ENCODE data around the gene CD86. TPM values are rescaled to one million over a fixed set of nuclear protein-coding genes. Genes with fewer than 3 reads are reported as not detected.

The CD86 gene
- total and polyA plus RNA-seq, 4 donors, result 1.7 to 4.0 (median 2.6) TPM

DNA sequence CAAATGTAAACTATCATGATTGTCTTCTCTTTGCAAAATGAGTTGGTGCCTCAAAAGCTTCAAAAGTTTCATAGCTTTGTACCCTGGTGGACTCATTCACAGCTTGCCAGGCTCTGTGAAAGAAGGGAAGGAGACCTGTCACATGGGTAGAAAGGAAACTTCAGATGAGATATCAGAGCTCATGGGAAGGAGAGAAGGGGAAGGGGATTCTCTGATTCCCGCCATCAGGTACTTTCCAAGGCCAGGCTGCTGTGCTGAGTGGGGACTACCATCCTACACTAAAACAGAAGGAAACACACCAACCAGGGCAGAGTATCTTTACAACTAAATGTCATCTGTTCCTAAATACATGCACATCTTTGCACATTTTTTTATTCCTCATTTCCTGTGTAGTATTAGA, 42.3 kb upstream of the CD86 start:
- no peak overlapping the region for H3K27ac ChIP-seq (ENCODE audit: low read depth in 1 of 2, low read length in 2 of 2)
- no peaks in the 10 kb centered on the region for H3K9me3 ChIP-seq (ENCODE audit: control insufficient read depth in 4 of 4, low read length in 3 of 4)
- H3K27me3 ChIP-seq (ENCODE audit: control insufficient read depth in 4 of 4, insufficient read depth in 4 of 4, low read length in 3 of 4), result no peaks in the 10 kb centered on the region
- no peaks in the 10 kb centered on the region for H3K4me1 ChIP-seq (ENCODE audit: control insufficient read depth in 4 of 4, insufficient read depth in 4 of 4, low read length in 3 of 4)
- no peak for DNase-seq (ENCODE audit: low spot score)
- no peaks in the 10 kb centered on the region for H3K36me3 ChIP-seq (ENCODE audit: control insufficient read depth in 4 of 4, insufficient read depth in 3 of 4, low read depth in 1 of 4, low read length in 3 of 4)
- 81% methylated on average over 1 of the region's 1 CpG for WGBS
- H3K9ac ChIP-seq (ENCODE audit: low read depth in 1 of 2, low read length in 2 of 2), result no peak overlapping the region
- no peak overlapping the region for H3K4me3 ChIP-seq (ENCODE audit: low read depth in 1 of 3, low read length in 3 of 3)
- TF ChIP-seq RAD21 (IDR thresholded peaks at IDR 0.05), result no peak
- no peak for TF ChIP-seq SP1 (IDR thresholded peaks at IDR 0.05)
- no peak for TF ChIP-seq JUND (IDR thresholded peaks at IDR 0.05)
- no peak for TF ChIP-seq FOXA1 (IDR thresholded peaks at IDR 0.05)
- no peak for TF ChIP-seq HNF4G (IDR thresholded peaks at IDR 0.05)
- TF ChIP-seq RXRA (IDR thresholded peaks at IDR 0.05), result no peak
- TF ChIP-seq FOXA2 (IDR thresholded peaks at IDR 0.05), result no peak
- no peak for TF ChIP-seq TAF1 (conservative IDR thresholded peaks at IDR 0.05)
- TF ChIP-seq, protein P1, sequence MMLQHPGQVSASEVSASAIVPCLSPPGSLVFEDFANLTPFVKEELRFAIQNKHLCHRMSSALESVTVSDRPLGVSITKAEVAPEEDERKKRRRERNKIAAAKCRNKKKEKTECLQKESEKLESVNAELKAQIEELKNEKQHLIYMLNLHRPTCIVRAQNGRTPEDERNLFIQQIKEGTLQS (IDR thresholded peaks at IDR 0.05), result no peak
- no peak for TF ChIP-seq GABPA (IDR thresholded peaks at IDR 0.05 in 1 of 2, conservative IDR thresholded peaks at IDR 0.05 in 1 of 2)
- TF ChIP-seq, protein P2, sequence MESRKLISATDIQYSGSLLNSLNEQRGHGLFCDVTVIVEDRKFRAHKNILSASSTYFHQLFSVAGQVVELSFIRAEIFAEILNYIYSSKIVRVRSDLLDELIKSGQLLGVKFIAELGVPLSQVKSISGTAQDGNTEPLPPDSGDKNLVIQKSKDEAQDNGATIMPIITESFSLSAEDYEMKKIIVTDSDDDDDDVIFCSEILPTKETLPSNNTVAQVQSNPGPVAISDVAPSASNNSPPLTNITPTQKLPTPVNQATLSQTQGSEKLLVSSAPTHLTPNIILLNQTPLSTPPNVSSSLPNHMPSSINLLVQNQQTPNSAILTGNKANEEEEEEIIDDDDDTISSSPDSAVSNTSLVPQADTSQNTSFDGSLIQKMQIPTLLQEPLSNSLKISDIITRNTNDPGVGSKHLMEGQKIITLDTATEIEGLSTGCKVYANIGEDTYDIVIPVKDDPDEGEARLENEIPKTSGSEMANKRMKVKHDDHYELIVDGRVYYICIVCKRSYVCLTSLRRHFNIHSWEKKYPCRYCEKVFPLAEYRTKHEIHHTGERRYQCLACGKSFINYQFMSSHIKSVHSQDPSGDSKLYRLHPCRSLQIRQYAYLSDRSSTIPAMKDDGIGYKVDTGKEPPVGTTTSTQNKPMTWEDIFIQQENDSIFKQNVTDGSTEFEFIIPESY (IDR thresholded peaks at IDR 0.05), result no peak
- no peak for TF ChIP-seq YY1 (IDR thresholded peaks at IDR 0.05)
- TF ChIP-seq, protein P3, sequence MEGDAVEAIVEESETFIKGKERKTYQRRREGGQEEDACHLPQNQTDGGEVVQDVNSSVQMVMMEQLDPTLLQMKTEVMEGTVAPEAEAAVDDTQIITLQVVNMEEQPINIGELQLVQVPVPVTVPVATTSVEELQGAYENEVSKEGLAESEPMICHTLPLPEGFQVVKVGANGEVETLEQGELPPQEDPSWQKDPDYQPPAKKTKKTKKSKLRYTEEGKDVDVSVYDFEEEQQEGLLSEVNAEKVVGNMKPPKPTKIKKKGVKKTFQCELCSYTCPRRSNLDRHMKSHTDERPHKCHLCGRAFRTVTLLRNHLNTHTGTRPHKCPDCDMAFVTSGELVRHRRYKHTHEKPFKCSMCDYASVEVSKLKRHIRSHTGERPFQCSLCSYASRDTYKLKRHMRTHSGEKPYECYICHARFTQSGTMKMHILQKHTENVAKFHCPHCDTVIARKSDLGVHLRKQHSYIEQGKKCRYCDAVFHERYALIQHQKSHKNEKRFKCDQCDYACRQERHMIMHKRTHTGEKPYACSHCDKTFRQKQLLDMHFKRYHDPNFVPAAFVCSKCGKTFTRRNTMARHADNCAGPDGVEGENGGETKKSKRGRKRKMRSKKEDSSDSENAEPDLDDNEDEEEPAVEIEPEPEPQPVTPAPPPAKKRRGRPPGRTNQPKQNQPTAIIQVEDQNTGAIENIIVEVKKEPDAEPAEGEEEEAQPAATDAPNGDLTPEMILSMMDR (IDR thresholded peaks at IDR 0.05; ENCODE audit: low read depth, low read length, missing input control), result no peak

DNA sequence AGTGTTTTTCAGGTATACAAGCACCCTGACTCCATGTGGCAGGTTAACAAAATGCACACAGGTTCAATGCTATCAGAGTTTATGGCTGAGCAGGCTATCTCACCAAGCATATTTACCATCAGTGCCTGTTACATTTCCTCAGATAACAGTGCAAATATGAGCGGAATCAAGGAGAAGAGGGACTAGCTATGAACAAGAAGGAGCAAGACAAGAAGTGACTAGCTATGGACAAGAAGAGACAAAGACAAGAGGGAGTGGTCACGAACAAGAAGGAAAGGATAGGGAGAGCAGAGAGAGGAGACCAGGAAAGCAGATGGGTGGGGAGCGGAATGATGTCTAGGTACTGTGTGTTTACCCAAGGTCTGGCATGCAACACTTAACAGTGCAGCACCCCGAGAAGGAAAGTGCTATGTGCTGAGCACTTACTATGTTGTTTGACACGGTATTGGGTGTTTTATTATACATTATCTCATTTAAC, 41.7 kb upstream of the CD86 start:
- Histone ChIP-seq H3K4me1 (ENCODE audit: control insufficient read depth in 4 of 4, insufficient read depth in 4 of 4, low read length in 3 of 4) (no peaks in the 10 kb centered on the region), H3K27me3 (ENCODE audit: control insufficient read depth in 4 of 4, insufficient read depth in 4 of 4, low read length in 3 of 4) (no peaks in the 10 kb centered on the region), H3K4me3 (ENCODE audit: low read depth in 1 of 3, low read length in 3 of 3) (no peak overlapping the region), H3K9me3 (ENCODE audit: control insufficient read depth in 4 of 4, low read length in 3 of 4) (no peaks in the 10 kb centered on the region), H3K27ac (ENCODE audit: low read depth in 1 of 2, low read length in 2 of 2) (no peak overlapping the region), H3K36me3 (ENCODE audit: control insufficient read depth in 4 of 4, insufficient read depth in 3 of 4, low read depth in 1 of 4, low read length in 3 of 4) (no peaks in the 10 kb centered on the region), H3K9ac (ENCODE audit: low read depth in 1 of 2, low read length in 2 of 2) (no peak overlapping the region)
- WGBS, result 60% methylated on average over 5 of the region's 5 CpGs
- no peak for DNase-seq (ENCODE audit: low spot score)
- TF ChIP-seq, protein P3 (IDR thresholded peaks at IDR 0.05; ENCODE audit: low read depth, low read length, missing input control), result no peak
- TF ChIP-seq, protein P4, sequence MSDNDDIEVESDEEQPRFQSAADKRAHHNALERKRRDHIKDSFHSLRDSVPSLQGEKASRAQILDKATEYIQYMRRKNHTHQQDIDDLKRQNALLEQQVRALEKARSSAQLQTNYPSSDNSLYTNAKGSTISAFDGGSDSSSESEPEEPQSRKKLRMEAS (IDR thresholded peaks at IDR 0.05), result no peak
- TF ChIP-seq NR2F2 (IDR thresholded peaks at IDR 0.05) (no peak), GABPA (IDR thresholded peaks at IDR 0.05 in 1 of 2, conservative IDR thresholded peaks at IDR 0.05 in 1 of 2) (no peak), EGR1 (IDR thresholded peaks at IDR 0.05; ENCODE audit: low read depth in 2 of 2) (no peak), SP1 (IDR thresholded peaks at IDR 0.05) (no peak)
- TF ChIP-seq, protein P5, sequence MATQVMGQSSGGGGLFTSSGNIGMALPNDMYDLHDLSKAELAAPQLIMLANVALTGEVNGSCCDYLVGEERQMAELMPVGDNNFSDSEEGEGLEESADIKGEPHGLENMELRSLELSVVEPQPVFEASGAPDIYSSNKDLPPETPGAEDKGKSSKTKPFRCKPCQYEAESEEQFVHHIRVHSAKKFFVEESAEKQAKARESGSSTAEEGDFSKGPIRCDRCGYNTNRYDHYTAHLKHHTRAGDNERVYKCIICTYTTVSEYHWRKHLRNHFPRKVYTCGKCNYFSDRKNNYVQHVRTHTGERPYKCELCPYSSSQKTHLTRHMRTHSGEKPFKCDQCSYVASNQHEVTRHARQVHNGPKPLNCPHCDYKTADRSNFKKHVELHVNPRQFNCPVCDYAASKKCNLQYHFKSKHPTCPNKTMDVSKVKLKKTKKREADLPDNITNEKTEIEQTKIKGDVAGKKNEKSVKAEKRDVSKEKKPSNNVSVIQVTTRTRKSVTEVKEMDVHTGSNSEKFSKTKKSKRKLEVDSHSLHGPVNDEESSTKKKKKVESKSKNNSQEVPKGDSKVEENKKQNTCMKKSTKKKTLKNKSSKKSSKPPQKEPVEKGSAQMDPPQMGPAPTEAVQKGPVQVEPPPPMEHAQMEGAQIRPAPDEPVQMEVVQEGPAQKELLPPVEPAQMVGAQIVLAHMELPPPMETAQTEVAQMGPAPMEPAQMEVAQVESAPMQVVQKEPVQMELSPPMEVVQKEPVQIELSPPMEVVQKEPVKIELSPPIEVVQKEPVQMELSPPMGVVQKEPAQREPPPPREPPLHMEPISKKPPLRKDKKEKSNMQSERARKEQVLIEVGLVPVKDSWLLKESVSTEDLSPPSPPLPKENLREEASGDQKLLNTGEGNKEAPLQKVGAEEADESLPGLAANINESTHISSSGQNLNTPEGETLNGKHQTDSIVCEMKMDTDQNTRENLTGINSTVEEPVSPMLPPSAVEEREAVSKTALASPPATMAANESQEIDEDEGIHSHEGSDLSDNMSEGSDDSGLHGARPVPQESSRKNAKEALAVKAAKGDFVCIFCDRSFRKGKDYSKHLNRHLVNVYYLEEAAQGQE (IDR thresholded peaks at IDR 0.05), result no peak
- TF ChIP-seq, protein P2 (IDR thresholded peaks at IDR 0.05), result no peak

All from liver (tissue), 9 donors.